MM.1S (cell line): ENCODE measurements around the gene PCDHGB7.

Source experiments
- DNase-seq: peaks from one replicate; pipeline ENCODE4 v3.0.0-alpha.2; 2015
- H2AFZ ChIP-seq: fragments of 300-600 bp; sonication (generic); 2 replicates; pipeline ENCODE4 v1.6.0; 2016; ENCODE audit warnings: antibody characterized with exemption, low read length
- H3F3A ChIP-seq: fragments of 300-600 bp; sonication (generic); 2 replicates; pipeline ENCODE4 v1.6.1; 2016; ENCODE audit warnings: mild to moderate bottlenecking, antibody characterized with exemption, low read length, moderate library complexity, mixed read lengths; ENCODE audit not compliant: insufficient read depth
- H3K27ac ChIP-seq: fragments of 300-600 bp; sonication (generic); 2 replicates; pipeline ENCODE4 v1.5.1; 2016; ENCODE audit warnings: mild to moderate bottlenecking, low read length
- H3K27me3 ChIP-seq: fragments of 300-600 bp; sonication (generic); replicated peaks from 2 replicates; pipeline ENCODE4 v1.6.0; 2016; ENCODE audit warnings: low read length; ENCODE audit not compliant: insufficient read depth
- H3K36me3 ChIP-seq: fragments of 300-600 bp; sonication (generic); replicated peaks from 2 replicates; pipeline ENCODE4 v1.6.1; 2016; ENCODE audit warnings: mild to moderate bottlenecking, low read length, mixed read lengths; ENCODE audit not compliant: insufficient read depth
- H3K4me1 ChIP-seq: fragments of 300-600 bp; sonication (generic); 2 replicates; pipeline ENCODE4 v1.6.1; 2016; ENCODE audit warnings: low read length, mixed read lengths
- H3K4me2 ChIP-seq: fragments of 300-600 bp; sonication (generic); 2 replicates; pipeline ENCODE4 v1.6.0; 2016; ENCODE audit warnings: low read depth, low read length
- H3K4me3 ChIP-seq: fragments of 300-600 bp; sonication (generic); 2 replicates; pipeline ENCODE4 v1.5.1; 2016; ENCODE audit warnings: low read length, mixed read lengths
- H3K79me2 ChIP-seq: fragments of 300-600 bp; sonication (generic); 2 replicates; pipeline ENCODE4 v1.6.1; 2016; ENCODE audit warnings: mixed run types, low read length, mixed read lengths
- H3K9ac ChIP-seq: fragments of 300-600 bp; sonication (generic); 2 replicates; pipeline ENCODE4 v1.6.1; 2016; ENCODE audit warnings: low read length, mixed read lengths
- H3K9me2 ChIP-seq: fragments of 300-600 bp; sonication (generic); replicated peaks from 2 replicates; pipeline ENCODE4 v1.6.1; 2016; ENCODE audit warnings: mild to moderate bottlenecking, low read length, mixed read lengths; ENCODE audit not compliant: insufficient read depth
- H3K9me3 ChIP-seq: fragments of 300-600 bp; sonication (generic); replicated peaks from 2 replicates; pipeline ENCODE4 v1.6.1; 2016; ENCODE audit warnings: mild to moderate bottlenecking, low read length, mixed read lengths; ENCODE audit not compliant: insufficient read depth
- H4K20me1 ChIP-seq: fragments of 300-600 bp; sonication (generic); 2 replicates; pipeline ENCODE4 v1.6.1; 2016; ENCODE audit warnings: mild to moderate bottlenecking, low read length, moderate library complexity, mixed read lengths; ENCODE audit not compliant: insufficient read depth
- CTCF ChIP-seq: fragments of 300-600 bp; sonication (generic); IDR thresholded peaks from 2 replicates; pipeline ENCODE4 v1.5.1; 2016; ENCODE audit warnings: antibody characterized with exemption, low read length, mixed read lengths
- EZH2 ChIP-seq: fragments of 300-600 bp; sonication (generic); optimal IDR thresholded peaks from 2 replicates; pipeline ENCODE3; 2017; ENCODE audit warnings: low read depth, mild to moderate bottlenecking, antibody characterized with exemption, low read length, mixed read lengths
- EZH2phosphoT487 ChIP-seq: fragments of 300-600 bp; sonication (generic); IDR thresholded peaks from 2 replicates; pipeline ENCODE4 v1.6.1; 2018; ENCODE audit warnings: antibody characterized with exemption, low read length

Gene PCDHGB7

GRCh38 chr5:141388661-141389060, 28.8 kb upstream of the PCDHGB7 start:
- no peak for DNase-seq
- H3K4me3 ChIP-seq = no peak overlapping the region; the same call in 1 of the 2 replicates
- H3K4me2 ChIP-seq = peak overlapping the region; percentile 43; the same call in 1 of the 2 replicates

GRCh38 chr5:141389153-141390042, 28.1 kb upstream of the PCDHGB7 start:
- no peak overlapping the region for H3K4me2 ChIP-seq
- H3K4me1 ChIP-seq = no peaks in the 10 kb centered on the region
- no peak overlapping the region for H3K4me3 ChIP-seq
- no peaks in the 10 kb centered on the region for H4K20me1 ChIP-seq
- no peaks in the 10 kb centered on the region for H3K36me3 ChIP-seq
- no peaks in the 10 kb centered on the region for H3F3A ChIP-seq
- no peak overlapping the region for H3K9ac ChIP-seq
- no peak for DNase-seq
- no peak overlapping the region for H2AFZ ChIP-seq
- H3K27me3 ChIP-seq = 0 out of 2 replicates have a peak, but pooled peaks cover 8% of the 10 kb centered on the region
- TF ChIP-seq CTCF (no peak), EZH2phosphoT487 (no peak), EZH2 (no peak)
- no peaks in the 10 kb centered on the region for H3K79me2 ChIP-seq
- H3K9me3 ChIP-seq = no peaks in the 10 kb centered on the region
- no peaks in the 10 kb centered on the region for H3K9me2 ChIP-seq
- H3K27ac ChIP-seq = no peak overlapping the region

More at GRCh38 chr5:141388661-141389060, 28.8 kb upstream of the PCDHGB7 start:
- Histone ChIP-seq H3K4me1 (no peaks in the 10 kb centered on the region), H3K36me3 (no peaks in the 10 kb centered on the region), H3K27me3 (peaks cover 10% of the 10 kb centered on the region; the same call in 1 of the 2 replicates), H3K9ac (no peak overlapping the region), H3K27ac (no peak overlapping the region), H3K9me3 (no peaks in the 10 kb centered on the region), H4K20me1 (no peaks in the 10 kb centered on the region), H3K79me2 (no peaks in the 10 kb centered on the region), H2AFZ (no peak overlapping the region), H3K9me2 (no peaks in the 10 kb centered on the region), H3F3A (no peaks in the 10 kb centered on the region)
- no peak for TF ChIP-seq CTCF
- TF ChIP-seq EZH2 = no peak
- no peak for TF ChIP-seq EZH2phosphoT487

GRCh38 chr5:141392429-141393198, 24.9 kb upstream of the PCDHGB7 start, which contains the start of gene PCDHGA8:
PCDHGA8 (plus strand) TSS chr5:141392633; CDS start chr5:141392814, 181 bp downstream.
- H3K4me2 ChIP-seq = no peak within 1 kb of the TSS
- H3K9me2 ChIP-seq = no peaks in the 10 kb centered on the region
- 0 out of 2 replicates have a peak, but pooled peaks cover 5% of the 10 kb centered on the region for H3K27me3 ChIP-seq
- H3K79me2 ChIP-seq = no peaks in the 10 kb centered on the region
- no peak within 1 kb of the TSS for H3K4me3 ChIP-seq
- H2AFZ ChIP-seq = no peak within 1 kb of the TSS
- H3K4me1 ChIP-seq = no peaks in the 10 kb centered on the region
- no peaks in the 10 kb centered on the region for H4K20me1 ChIP-seq
- no peaks in the 10 kb centered on the region for H3F3A ChIP-seq
- TF ChIP-seq EZH2phosphoT487 (no peak), CTCF (peak; percentile 52)
- DNase-seq = peak; percentile 57
- H3K9me3 ChIP-seq = no peaks in the 10 kb centered on the region
- no peak within 1 kb of the TSS for H3K27ac ChIP-seq
- H3K9ac ChIP-seq = no peak within 1 kb of the TSS
- no peaks in the 10 kb centered on the region for H3K36me3 ChIP-seq
